ENCODE data around the gene FAM174C. TPM values are rescaled to one million over a fixed set of nuclear protein-coding genes. Genes with fewer than 3 reads are reported as not detected.

The FAM174C gene
- total and polyA plus RNA-seq, 2 donors (not counting 3 experiments of a cell fraction or from before 2014, with no cell fraction given), result 46.7 to 83.9 TPM

GRCh38 chr19:1227304-1228054 lies 47.9 kb upstream of the FAM174C start:
- ChIA-PET CTCF (interaction anchor here (0.9 kb wide), 1 partner anchor 14 kb away, joined by 3 read pairs; no protein-coding TSS in a partner anchor), POLR2A (no interaction called here)
- BruUV-seq (replicated peaks), result no TSS peak
- Histone ChIP-seq H4K20me1 (replicated peaks; ENCODE audit: control insufficient read depth, extremely low read depth, insufficient read depth, low read length) (no peaks in the 10 kb centered on the region), H2AFZ (ENCODE audit: low read depth, low read length) (no peak overlapping the region), H3K9me1 (replicated peaks; ENCODE audit: control insufficient read depth, extremely low read depth, insufficient read depth, low read length) (no peaks in the 10 kb centered on the region), H3K4me3 (replicated peaks in 1 of 3; ENCODE audit: insufficient read depth in 1 of 3, low read depth in 1 of 3, low read length in 3 of 3) (no peak overlapping the region), H3K36me3 (ENCODE audit: control insufficient read depth in 2 of 2, extremely low read depth in 1 of 2, insufficient read depth in 2 of 2, low read length in 2 of 2) (peaks cover 5 to 15% of the 10 kb centered on the region in 2 experiments), H3K79me2 (ENCODE audit: control insufficient read depth, insufficient read depth, low read length) (no peaks in the 10 kb centered on the region), H3K9ac (replicated peaks; ENCODE audit: extremely low read depth, insufficient read depth, low read length) (no peak overlapping the region), H3K4me1 (ENCODE audit: control insufficient read depth, extremely low read depth, insufficient read depth, low read length) (peaks cover 2% of the 10 kb centered on the region), H3K27me3 (ENCODE audit: control insufficient read depth in 2 of 2, insufficient read depth in 2 of 2, low read length in 2 of 2) (no peaks in the 10 kb centered on the region), H3K4me2 (ENCODE audit: insufficient read depth, low read length) (no peak overlapping the region), H3K27ac (ENCODE audit: insufficient read depth, low read depth, low read length) (no peak overlapping the region), H3K9me3 (replicated peaks; ENCODE audit: control insufficient read depth, insufficient read depth, low read length) (no peaks in the 10 kb centered on the region)
- FAIRE-seq (no peak), DNase-seq (ENCODE audit: low read depth, low spot score) (no peak)
- TF ChIP-seq POLR2AphosphoS5 (IDR thresholded peaks at IDR 0.05; ENCODE audit: insufficient read depth, low read depth, low read length), result no peak
- no peak for TF ChIP-seq EZH2 (IDR thresholded peaks at IDR 0.05; ENCODE audit: borderline replicate concordance, low read depth, low read length, severe bottlenecking)
- TF ChIP-seq GATA2 (IDR thresholded peaks at IDR 0.05; ENCODE audit: insufficient read depth, insufficient read length, low read depth, low read length), result no peak
- TF ChIP-seq MAX (IDR thresholded peaks at IDR 0.05; ENCODE audit: insufficient read depth, insufficient read length), result no peak
- TF ChIP-seq FOS (IDR thresholded peaks at IDR 0.05; ENCODE audit: borderline replicate concordance, insufficient read depth, low read length), result no peak
- no peak for TF ChIP-seq MYC (IDR thresholded peaks at IDR 0.05; ENCODE audit: low read depth, low read length)
- intact Hi-C loops (cut with micrococcal nuclease), result no loop called here
- dilution Hi-C loops (cut with MboI; ENCODE audit: extremely low pct_ligation_motif_present, low sequenced_read_pairs), result no loop called here
